Astrocyte of the cerebellum (primary cell): ENCODE measurements around the gene GEN1.
A peak's percentile ranks its signal among the peaks of the same experiment; 100 is the strongest.

Experiments used
- DNase-seq: peaks from one replicate; pipeline ENCODE4 v3.0.0-alpha.2; 2011; ENCODE audit warnings: low read depth
- H3K4me3 ChIP-seq: 2 replicates; pipeline ENCODE4 v1.5.1; 2011; ENCODE audit warnings: mild to moderate bottlenecking, low read depth, low read length, moderate library complexity
- in situ Hi-C: cut with HindIII; loops from 2 replicates; pipeline ENCODE4 v1.10.0; 2017; ENCODE audit warnings: low sequenced_read_pairs
- TF ChIP-seq, protein P1 (sequence below): IDR thresholded peaks from 2 replicates; pipeline ENCODE4 v1.5.1; 2012; ENCODE audit warnings: low read length, low read depth, moderate library complexity, mild to moderate bottlenecking; ENCODE audit errors: missing control alignments

The GEN1 gene

DNA sequence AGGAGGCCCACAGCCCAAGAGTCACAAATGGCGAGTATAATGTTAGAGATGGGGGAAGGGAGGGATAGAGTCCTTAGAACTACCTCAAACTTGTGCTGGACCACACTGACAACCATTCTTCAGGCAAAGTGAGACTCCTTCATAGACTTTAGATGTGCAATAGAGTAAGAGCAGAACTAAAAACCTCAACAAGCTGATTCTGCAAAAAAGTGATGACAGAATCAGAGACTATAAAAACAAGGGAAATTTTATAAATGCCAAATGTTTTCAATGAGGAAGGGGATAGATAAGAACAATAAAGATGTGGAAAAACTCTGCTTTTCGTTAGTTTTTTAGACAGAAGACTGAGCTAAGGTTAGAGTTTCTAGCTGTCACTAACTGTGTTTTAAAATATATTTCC, 18.1 kb upstream of the GEN1 start:
- TF ChIP-seq, protein P1, sequence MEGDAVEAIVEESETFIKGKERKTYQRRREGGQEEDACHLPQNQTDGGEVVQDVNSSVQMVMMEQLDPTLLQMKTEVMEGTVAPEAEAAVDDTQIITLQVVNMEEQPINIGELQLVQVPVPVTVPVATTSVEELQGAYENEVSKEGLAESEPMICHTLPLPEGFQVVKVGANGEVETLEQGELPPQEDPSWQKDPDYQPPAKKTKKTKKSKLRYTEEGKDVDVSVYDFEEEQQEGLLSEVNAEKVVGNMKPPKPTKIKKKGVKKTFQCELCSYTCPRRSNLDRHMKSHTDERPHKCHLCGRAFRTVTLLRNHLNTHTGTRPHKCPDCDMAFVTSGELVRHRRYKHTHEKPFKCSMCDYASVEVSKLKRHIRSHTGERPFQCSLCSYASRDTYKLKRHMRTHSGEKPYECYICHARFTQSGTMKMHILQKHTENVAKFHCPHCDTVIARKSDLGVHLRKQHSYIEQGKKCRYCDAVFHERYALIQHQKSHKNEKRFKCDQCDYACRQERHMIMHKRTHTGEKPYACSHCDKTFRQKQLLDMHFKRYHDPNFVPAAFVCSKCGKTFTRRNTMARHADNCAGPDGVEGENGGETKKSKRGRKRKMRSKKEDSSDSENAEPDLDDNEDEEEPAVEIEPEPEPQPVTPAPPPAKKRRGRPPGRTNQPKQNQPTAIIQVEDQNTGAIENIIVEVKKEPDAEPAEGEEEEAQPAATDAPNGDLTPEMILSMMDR, result no peak
- no peak for DNase-seq
- no peak overlapping the region for H3K4me3 ChIP-seq
- in situ Hi-C loops, result no loop called here

DNA sequence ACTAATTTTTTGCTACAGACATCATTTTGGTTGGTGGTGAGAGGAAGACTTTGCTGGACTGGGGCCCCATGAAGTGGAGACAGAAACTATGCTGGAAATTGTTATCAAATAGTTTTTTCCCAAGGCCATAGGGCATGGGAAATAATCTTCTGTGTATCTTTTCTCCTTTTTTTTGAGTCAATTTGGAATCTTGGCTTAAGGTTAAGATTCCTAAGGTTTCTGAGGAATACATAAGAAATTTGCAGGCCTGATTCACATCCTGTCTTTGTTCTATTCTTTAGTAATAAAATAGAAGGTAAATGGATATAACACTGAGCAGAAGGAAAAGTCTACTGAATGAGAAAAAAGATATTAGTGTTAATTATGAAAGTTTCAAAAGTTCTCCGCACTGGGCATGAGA, 16.9 kb upstream of the GEN1 start:
- no peak overlapping the region for H3K4me3 ChIP-seq
- DNase-seq, result peak; percentile 20
- TF ChIP-seq, protein P1, result no peak
- in situ Hi-C loops, result no loop called here

DNA sequence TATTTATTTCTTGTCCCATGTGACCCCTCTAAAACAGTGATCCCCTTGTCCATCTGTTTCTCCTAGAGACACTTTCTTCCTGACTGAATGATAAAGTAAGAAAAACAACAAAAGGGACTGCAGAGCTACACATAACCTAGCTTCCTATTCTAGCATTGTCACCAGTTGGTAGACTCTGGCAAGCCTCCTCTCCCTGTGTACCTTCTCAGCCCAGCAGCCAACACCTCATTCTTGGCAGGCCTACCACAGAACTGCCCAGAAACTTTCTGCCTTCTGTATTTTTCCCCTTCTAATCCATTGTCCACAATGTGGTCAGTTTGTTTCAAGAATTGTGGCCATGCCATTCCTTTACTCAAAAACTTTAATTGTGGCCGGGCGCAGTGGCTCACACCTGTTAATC, 13.7 kb upstream of the GEN1 start:
- no peak overlapping the region for H3K4me3 ChIP-seq
- DNase-seq, result no peak
- TF ChIP-seq, protein P1, result no peak
- in situ Hi-C loops, result no loop called here

DNA sequence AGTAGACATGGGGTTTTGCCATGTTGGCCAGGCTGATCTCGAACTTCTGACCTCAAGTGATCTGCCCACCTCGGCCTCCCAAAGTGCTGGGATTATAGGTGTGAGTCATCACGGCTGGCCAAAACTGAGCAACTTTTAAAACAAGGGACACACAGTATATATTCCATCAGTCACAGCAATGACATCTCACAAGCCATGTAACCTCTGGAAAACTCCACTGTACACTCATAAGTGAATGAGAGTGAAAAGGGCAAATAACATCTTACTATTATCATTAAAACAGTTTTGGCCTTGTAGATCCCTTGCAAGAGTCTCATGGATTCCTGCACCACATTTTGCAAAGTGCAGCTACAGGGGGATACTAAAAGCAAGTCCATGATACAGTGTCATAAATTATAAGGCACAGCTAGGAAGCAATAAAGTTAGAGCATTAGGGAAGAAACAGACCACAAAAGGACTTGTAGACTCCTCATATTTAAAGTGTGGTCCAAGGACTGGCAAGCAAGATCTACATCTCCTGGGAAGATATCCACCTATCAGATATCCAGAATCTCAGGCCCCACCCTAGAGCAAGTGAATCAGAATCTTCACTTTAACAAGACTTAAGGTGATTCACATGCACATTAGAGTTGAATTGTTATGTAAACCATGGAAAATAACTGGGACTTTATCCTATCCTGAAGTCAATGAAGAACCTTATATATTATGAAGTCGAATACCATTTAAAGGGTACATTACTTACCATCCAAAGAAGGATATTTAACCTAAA, 6.1 kb upstream of the GEN1 start:
- no peak overlapping the region for H3K4me3 ChIP-seq
- TF ChIP-seq, protein P1, result no peak
- no peak for DNase-seq
- in situ Hi-C loops, result no loop called here

DNA sequence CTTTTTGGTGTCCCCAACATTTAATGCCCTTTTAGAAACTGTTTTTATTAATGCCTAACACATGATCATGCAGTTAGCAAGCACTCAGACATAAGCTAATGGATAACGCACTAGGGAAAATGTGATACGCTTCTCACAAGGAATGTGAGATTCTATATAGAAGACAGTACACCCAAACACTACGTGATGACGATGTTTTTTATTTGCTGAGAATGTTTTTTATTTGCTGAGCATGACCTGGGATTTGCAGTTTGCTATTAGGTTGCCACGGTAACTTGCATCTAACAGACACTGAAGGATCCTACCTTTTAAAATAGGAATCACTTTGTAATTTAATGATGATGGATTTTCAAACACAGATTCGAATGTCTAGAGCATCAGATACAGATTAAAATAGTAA, 5.2 kb upstream of the GEN1 start:
- in situ Hi-C loops, result no loop called here
- no peak for DNase-seq
- TF ChIP-seq, protein P1, result no peak
- no peak overlapping the region for H3K4me3 ChIP-seq

DNA sequence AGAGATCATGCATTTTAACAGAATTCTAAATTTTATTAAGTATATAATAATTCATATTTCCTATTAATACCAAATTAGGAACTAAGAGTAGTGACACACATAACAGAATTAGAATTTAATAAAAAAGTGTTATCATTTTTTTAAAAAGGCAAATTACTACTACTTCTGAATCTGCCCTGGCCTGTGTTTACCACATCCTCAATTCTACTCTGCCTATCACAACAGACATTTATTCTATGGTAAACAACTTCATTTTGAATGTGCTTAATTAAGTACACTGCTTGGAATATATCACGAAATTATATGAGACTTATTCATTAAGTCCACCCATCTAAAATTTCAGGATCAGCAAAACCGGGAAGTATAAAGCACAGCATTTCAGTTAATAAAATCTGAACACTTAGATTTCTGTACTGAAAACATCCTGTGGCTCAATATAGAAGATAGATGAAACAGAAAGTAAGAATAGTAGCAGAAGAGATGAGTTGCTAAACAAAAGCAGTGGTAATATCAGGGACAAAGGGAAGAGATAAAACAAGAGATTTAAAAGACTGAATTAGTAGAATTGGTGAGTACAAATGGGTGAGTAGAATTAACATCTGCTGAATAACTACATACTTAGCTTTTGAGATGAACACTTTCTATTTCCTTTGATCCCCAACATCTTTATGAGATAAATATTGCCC, 4.0 kb upstream of the GEN1 start:
- H3K4me3 ChIP-seq, result no peak overlapping the region
- in situ Hi-C loops, result no loop called here
- DNase-seq, result no peak
- TF ChIP-seq, protein P1, result no peak
